ENCODE data around the gene PDCD6IP.
"Not testable (repeated sequence)": the region's sequence is repeated elsewhere in the genome, so short reads cannot be mapped to it uniquely, and the experiment has no call there.

The PDCD6IP gene

DNA sequence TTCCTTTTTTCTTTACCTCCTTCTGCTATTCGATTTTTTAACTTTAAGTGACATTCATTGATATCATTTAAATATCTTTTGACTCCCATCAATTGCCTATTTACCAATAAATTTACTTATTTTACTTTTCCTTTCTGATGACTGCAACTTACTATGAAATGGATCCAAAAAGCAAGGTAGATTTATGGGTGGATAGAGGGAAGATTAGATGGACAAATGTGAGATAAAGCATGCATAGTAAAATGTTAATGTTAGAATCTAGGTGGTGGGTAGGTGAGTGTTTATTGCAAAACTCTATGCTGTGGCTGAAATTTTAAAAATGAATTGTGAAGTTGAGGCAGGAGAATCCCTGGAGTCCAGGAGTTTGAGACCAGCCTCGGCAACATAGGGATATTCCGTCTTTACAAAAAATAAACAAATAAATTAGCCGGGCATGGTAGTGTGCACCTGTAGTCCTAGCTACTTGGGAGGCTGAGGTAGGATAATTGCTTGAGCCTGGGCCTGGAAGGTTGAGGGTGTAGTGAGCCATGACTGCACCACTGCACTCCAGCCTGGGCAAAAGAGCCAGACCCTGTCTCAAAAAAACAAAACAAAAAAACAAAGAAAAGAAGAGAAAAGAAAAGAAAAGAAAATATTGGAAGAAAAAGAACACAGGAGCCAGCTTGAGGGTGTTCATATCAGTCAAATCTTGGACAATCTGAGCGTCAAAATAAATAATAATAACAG lies 6.1 kb upstream of the PDCD6IP start:
- DNase-seq: no peak

DNA sequence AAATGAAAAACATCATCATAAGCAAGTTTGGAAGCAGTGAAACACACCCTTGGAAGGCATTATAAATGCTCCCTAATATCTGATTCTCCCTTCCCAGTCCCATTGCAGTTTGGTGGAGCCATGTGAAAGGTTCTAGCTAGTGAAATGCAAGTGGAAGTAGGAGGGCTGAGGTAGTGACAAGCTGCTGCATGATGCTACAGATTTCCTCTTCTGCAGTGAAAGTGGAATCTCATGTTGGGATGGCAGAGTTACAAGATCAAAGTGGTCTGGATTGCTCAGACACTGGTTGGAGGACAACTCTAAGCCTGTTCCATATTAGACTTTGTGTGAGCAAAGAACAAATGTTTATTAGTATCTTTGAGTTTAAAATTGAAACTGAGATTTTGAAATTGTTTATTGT lies 3.3 kb upstream of the PDCD6IP start:
- no peak for DNase-seq

DNA sequence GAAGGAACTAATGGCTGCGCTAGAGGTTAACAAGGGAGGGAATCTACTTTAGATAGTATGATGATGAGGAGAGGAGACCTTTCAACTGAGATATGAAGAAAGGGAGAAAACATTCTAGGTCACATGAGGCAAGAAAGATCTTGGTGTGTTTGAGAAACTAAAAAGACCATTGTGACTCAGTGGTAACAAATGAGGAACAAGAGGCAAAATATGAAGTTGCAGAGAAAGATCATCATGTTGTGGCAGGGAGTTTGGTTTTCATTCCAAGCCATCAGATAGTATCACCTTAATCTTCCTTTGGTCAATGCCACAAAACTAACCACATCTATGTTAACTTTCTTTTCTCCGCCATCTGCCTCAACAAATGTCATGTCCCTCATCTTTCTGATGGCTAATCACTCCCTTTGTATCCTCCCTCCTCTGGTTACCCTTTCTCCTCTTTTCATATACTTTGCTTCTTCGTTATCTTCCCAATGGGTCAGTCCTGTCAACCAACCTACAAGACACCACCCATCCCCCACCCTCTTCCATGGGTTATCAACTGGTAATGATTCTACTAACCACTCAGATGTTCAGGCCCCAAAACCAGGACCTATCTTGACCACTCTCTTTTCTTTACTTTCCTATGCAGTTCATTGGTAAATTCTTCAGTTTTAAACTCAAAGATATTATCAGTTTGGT lies 2.4 kb upstream of the PDCD6IP start:
- no peak for DNase-seq

DNA sequence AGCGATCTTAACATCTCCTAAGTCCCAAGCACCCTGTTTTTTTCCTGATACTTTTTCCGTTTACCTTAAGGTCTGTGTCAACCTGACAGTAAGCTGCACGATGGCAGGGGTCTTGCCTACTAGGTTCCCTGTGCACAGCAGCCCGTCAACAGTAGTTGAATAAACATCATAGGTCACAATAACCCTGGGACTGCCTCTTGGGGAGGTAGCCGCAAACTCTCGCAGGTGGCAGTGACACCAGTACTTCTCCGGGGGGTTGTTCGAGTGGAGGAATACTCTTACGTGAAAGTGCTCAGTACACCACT lies 365 bp upstream of the PDCD6IP start:
- DNase-seq: no peak

DNA sequence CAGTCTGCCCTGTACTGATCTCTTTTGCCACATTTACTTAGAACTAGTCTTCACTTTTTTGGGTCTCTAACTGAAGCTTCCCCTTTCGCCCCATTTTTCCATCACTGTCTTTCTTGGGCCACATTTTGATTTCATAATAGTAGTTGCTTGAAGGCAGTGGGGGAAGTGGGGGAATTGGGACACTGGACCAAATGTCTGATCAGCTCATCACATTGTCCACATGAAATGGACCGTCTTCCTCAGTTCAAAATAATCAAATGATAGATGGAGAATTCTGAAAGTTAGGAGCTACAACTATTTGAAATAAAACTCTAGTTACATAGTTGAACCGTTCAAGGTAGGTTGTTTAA lies 747 bp downstream of the PDCD6IP start:
- no peak for DNase-seq

DNA sequence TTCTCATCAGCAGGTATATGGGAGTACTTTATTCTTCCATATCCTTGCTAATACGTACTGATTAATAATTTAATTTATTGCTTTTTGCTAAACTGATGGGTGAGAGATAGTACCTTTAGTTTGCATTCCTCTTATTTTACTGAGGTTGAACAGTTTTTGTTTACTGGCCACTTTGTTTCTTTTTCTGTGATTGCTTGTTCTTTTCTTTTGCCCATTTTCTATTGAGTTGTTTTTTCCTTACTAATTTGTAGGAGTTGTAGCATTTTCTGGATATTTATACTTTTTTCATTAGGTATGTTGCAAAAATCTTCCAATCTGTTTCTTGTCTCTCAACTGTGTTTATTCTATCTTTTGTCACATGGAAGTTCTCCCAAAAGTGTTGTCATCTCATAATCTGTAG lies 4.8 kb downstream of the PDCD6IP start:
- no peak for DNase-seq

DNA sequence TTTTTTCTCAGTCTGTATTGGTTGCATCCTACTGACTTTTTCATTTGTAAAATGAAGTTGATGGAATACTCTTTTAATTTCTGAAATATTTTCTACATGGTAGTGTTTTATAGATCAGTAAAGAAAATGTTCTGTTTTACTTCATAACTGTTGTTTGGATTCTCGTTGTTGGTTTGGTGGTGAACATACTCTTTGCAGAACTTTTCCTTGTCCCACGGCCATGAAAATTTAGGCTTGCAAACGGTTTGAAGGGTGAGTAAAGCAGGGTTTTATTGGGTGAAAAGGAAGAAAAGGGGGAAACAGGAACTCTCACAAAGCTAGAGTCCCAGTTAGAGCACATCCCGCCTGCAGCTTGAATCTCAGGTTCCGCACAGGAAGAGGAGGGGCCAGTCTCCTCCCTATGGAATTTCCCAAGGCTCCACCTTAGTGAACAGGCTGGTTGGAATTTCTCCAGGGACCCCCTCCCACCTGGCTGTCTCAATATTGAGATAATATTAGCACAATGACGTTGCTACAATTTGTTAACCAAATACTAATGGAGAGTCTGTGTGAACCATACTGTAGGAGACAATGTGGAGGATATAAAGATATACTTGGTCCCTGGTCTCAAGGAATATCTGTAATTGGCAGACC lies 5.6 kb downstream of the PDCD6IP start:
- no peak for DNase-seq

DNA sequence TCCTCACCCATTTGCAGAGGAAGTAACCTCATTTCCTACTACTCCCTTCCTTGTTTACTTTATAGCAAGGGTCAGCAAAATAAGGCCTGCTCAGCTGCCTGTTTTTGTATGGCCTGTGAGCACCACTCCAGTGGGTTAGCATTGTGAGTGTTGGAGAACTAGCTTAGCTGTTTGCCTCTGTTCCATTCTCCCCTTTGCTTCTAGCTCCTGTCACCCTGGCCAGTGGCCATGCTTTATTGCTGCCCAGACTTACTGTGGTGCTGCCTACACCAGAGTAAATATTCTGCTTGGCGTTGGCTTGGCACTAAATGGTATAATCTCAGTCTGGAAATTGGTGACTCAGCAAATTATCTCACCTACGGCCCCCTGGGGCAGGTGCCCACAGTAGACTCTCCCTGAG lies 8.8 kb downstream of the PDCD6IP start:
- no peak for DNase-seq

DNA sequence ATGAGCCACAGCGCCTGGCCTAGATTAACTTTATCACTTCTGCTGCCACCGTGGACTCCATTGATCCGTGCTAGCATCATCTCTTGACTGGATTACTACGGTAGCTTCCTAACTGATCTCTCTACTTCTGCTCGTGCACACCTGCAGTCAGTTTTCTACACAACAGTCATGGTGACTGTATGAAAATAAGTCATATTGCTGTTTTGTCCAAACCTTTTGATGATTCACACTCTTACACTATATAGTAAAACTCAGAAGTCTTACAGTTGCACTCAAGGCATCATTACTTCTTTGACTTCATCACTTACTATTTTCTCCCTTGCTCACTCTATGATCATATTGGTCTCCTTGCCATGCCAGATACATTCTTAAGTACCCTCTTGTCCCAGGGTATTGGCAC lies 10.1 kb downstream of the PDCD6IP start:
- DNase-seq: no peak

DNA sequence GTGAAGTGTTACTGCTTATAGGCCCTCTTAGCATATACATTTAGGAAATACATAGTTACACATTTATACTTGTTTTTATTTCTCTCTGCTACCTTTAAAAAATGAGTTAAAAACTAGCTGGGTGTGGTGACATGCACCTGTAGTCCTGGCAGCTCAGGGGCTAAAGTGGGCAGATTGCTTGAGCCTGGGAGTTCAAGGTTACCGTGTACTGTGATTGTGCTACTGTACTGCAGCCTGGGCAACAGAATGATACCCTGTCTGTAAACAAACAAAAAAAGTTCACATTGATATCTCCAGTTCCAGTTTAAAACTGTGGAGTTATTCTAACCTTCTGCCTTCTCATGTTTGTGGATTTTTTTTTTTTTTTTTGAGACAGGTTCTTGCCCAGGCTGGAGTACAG lies 12.1 kb downstream of the PDCD6IP start:
- no peak for DNase-seq

DNA sequence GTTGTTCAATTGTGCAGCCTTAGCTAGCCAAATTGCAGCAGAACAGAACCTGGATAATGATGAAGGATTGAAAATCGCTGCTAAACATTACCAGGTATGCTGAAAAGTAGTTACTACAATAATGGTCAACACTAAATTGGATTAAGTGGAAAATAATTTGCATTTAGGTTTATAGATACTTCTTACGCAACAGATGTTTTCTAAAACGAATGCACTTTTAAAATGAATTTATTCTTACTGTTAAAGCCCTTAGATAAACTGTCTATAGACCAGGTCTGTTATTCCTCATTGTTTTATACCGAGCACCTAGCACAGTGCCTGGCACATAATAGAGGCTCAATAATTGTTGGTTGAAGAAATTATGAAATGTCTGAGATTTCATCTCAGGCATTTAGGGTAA lies 23.6 kb downstream of the PDCD6IP start:
- DNase-seq: no peak

DNA sequence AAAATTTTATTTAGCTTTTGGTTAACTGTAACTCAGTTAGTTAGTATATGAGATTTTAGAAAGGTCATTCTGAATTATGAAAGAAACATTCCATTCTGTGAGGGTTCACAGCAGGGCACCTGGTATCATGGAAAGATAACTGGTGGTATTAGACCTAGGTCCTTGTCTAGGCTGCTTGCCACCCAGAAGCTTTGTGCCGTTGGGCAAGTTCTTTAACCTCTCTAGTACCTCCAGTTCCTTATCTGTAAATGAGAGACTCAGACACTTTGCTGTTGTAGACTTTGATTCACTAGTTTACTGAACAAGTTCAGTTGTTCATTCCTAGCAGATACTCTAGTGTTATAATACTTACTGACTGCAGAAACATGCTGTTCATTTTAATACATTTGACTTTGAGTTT lies 25.4 kb downstream of the PDCD6IP start:
- no peak for DNase-seq

DNA sequence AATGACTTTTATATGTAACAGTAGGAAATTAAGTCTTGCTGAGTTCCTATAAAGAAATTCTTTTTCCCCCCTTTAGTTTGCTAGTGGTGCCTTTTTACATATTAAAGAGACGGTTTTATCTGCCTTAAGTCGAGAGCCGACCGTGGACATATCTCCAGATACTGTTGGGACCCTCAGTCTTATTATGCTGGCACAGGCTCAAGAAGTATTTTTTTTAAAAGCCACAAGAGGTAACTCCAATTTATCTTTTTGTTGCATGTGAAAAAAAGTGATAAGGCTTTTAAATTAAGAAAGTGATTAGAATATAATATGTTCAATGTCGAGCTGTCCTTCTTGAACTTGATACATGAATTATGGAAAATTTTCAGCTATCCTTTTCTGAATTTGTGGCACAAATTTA lies 26.7 kb downstream of the PDCD6IP start:
- no peak for DNase-seq

DNA sequence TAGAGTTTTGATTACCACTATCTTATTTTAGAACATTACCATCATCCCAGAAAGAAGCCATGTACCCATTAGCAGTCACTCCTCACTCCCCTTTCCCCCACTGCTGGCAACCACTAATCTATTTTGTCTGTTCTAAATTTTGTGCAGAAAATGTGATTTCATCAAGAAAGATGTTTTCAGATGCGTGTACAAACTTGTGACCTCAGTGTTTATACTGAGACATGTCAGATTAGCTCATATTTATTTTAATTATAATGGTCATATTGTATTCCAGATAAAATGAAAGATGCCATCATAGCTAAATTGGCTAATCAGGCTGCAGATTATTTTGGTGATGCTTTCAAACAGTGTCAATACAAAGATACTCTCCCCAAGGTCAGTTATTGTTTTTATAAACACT lies 27.8 kb downstream of the PDCD6IP start:
- DNase-seq: no peak

DNA sequence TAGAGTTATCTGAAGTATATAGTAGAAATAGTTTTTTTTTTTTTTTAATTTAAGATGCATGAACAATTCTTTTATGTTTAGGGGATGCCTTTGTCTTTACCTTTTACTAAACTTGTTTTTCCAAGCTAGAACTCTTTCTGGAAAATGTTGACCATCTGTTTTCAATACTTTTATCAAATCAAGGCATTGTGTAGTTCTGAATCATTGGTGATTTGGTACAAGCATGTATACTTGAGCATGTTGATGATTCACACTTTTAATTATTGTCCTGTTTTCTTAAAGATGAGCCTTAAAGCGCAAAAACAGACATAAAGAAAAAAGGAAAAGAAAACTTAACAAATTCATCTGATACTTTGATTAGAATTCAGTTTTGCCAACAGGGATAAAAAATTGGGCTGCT lies 28.3 kb downstream of the PDCD6IP start:
- DNase-seq: no peak

DNA sequence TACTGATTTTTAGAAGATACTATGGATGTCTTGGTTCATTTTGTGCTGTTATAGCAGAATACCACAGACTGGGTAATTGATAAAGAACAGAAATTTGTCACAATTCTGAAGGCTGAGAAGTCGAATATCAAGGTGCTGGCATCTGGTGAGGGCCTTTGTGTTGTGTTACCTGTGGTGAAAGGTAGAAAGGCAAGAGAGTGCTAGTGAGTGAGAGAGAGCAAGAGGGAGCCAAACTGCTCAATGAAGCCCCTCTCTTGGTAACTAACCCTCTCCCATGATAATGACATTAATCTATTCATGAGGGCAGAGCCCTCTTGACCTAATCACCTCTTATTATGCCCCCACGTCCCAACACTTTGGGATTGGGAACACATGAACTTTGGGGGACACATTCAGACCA lies 31.3 kb downstream of the PDCD6IP start:
- DNase-seq: no peak

DNA sequence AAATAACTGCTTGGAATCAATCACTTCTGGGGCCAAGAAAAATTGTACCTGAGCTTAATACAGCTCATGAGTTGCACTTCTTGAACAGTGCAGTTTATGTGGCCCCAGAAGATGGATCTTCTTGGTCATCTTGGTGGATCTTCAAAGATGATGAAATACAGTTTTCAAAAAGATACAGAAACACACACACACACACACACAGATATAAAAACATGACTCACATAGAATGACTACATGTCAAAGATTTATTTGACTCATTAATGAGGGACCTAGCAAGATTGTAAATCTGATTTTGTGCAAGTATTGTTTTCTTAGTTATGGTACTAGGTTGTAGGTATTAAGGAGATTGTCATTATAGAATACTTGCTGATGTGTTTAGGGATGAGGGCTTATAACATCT lies 32.6 kb downstream of the PDCD6IP start:
- no peak for DNase-seq

DNA sequence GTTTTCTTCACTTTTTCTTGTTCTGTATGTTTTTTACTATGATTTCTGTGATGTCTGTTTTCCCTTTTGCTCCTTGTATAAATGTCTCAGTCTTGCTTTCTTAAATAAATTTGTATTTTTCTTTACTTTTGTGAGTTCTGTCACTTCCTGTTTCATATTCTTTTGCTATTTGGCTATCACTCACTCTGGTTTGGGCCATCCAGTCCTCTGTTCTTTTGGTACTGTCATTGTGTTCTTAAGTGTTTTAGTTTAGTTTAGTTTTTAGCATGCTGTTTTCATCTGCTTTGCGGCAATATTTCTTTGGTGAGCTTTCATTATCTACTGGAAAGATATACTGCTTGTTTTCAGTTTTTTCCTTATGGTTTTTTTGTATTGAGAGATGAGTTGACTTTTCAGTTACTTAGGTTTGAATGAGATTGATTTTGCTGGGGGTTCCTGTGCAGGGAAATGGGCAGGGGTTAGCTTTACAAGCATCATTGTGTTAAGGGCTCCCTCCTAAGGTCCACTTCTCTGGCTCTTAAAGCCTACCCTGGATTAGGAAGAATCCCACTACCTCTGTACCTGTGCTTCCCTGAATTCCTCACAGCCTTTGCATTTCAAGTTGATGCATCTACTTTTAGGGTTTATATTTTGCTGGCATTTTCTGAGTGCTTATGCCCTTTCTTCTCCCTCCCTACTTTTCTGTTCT lies 35.1 kb downstream of the PDCD6IP start:
- DNase-seq: peak; percentile 15

DNA sequence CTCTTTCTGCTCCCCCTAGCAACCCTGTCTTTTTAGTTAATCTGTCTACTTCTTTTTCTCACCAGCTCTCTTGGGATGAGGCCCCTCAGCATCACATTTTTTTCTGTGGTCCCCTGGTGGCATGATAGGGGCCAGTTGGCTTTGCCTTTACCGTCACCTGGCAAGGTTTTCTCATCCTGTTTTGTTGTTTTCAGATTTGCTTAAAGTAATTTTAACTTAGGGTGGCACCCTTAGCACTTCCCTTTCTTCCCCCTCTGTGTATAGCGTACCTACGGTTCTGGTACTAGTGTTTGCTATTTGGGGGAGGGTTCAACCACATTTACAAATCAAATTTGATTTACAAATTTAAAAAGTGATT lies 35.6 kb downstream of the PDCD6IP start:
- no peak for DNase-seq

DNA sequence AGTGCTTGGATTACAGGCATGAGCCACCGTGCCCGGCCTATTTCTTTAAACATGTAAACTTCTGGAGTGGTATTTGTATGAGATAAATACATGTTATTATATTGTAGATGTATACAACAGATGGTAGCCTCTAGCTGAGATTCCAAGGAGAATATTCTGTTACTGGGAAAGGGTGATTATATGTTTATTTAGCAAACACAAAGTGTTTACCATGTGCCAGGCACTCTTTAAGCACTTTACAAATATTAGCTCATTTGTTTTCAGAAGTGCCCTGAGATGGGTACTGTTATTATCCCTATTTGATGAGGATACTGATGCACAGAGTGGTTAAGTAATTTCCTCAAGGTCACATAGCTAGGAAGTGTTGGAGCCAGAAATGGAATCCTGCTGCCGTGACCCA lies 38.8 kb downstream of the PDCD6IP start:
- DNase-seq: not testable (repeated sequence)

DNA sequence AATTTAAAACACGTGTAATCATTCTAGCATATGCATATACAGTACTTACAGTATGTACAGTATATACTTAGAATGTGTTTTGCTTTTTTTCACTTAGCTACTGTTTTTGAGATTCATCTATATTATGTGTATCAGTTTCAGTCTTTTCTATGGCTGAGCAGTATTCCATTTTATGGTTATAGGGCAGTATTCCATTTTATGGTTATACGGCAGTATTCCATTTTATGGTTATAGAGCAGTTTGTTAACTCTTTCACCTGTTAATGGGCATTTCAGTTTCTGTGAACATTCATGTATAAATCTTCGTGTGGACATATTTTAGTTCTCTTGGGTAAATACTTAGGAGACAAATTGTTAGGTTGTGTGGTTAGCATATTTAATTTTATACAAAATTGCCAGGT lies 40.9 kb downstream of the PDCD6IP start:
- no peak for DNase-seq

DNA sequence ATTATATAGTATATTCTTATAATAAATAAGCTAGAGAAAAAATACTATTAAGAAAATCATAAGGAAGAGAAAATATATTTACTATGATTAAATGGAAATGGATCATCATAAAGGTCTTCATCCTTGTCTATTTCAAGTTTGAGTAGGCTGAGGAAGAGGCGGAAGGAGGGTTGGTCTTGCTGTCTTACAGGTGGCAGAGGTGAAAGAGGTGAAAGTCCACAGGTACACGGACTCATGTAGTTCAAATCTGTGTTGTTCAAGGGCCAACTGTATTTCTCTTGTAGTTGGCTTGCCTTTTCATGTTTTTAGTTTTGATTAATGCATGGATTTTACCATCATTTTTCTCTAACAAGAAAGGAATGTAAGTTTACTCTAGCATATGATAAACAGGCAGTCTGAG lies 41.7 kb downstream of the PDCD6IP start:
- DNase-seq: no peak

DNA sequence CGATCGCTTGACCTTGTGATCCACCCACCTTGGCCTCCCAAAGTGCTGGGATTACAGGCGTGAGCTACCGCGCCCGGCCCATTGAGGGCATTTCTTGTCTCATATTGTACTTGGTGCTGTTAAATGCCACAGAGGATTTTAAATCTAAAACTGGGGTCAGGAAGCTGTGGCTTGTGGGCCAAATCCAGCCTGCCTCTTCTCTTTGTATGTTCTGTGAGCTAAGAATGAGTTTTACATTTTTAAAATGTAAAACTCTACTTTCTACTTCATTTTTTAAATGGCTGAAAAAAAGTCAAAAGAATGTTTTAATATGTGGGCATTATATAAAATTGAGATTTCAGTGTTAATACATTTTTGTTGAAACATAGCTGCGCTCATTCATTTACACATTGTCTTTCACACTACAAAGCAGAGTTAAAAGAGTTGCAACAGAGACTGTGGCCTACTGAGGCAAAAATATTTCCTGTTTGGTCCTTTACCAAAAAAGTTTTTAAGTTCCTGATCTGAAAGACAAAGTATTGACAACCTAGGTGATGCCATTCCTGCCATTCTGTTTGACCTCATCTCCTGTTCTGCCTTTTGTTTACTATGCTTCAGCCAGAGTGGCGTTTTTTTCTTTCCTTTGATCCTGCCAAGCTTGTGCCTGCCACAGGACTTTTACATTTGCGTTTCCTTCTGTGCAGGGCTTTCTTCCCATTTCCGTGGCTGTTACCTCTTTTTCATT lies 50.4 kb downstream of the PDCD6IP start:
- DNase-seq: no peak

DNA sequence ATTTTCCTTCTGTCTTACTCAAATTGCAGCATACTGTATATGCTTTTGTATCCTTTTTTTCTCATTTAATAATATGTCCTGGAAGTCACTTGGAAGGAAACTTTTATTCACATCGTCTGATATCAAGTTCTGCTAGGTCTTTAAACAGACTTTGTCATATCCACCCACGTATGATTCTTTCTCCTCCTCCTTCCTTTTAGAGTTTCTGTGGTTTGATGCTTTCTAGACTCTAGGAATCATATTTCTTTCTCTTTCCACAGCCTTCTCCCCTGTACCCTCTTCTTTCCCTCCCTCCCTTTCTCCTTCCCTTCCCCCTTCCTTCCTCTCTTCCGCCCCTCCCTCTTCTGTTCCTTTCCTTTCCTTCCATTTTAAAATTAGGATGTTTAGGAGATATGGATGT lies 52.2 kb downstream of the PDCD6IP start:
- not testable (repeated sequence) for DNase-seq

Measured in activated CD4-positive, alpha-beta T cell treated with anti-CD3 and anti-CD28 coated beads, Interleukin-2, Interleukin-6, amounts not matched to agents 100 ng/mL and 50 ng/mL, durations not matched to agents 16 hours and 8 hours (primary cell).